ENCODE measurements around the gene SCFD2. TPM values are rescaled to one million over a fixed set of nuclear protein-coding genes. Genes with fewer than 3 reads are reported as not detected.
A peak's percentile ranks its signal among the peaks of the same experiment; 100 is the strongest.
"Not testable (repeated sequence)": the region's sequence is repeated elsewhere in the genome, so short reads cannot be mapped to it uniquely, and the experiment has no call there.

The SCFD2 gene
- total RNA-seq, 2 donors from 2014 or later: 33.2 to 73.7 TPM

- DNase-seq (ENCODE audit: low spot score) (no peak), ATAC-seq (no peak)
- Mint-ChIP-seq H3K4me3 (no peak overlapping the region), H3K4me1 (ENCODE audit: low read depth in 2 of 2) (peaks cover 0 to 5% of the 10 kb centered on the region in 2 donors), H3K36me3 (peaks cover 13% of the 10 kb centered on the region), H3K27me3 (no peaks in the 10 kb centered on the region), H3K9me3 (peaks cover 3% of the 10 kb centered on the region), H3K27ac (no peak overlapping the region)
These were observed 213.4 kb downstream of the SCFD2 start for GRCh38 chr4:53152467-53152866.

- H3K27ac Mint-ChIP-seq: no peak overlapping the region
- peaks cover 3% of the 10 kb centered on the region for H3K9me3 Mint-ChIP-seq
- no peak for DNase-seq (ENCODE audit: low spot score)
- no peaks in the 10 kb centered on the region for H3K27me3 Mint-ChIP-seq
- no peak for ATAC-seq
- no peak overlapping the region for H3K4me3 Mint-ChIP-seq
- peaks cover 0 to 5% of the 10 kb centered on the region in 2 donors for H3K4me1 Mint-ChIP-seq (ENCODE audit: low read depth in 2 of 2)
- H3K36me3 Mint-ChIP-seq: peaks cover 13% of the 10 kb centered on the region
These were observed 214.4 kb downstream of the SCFD2 start for GRCh38 chr4:53151489-53151788.

GRCh38 chr4:53150631-53151488, 215.0 kb downstream of the SCFD2 start:
- ATAC-seq (no peak), DNase-seq (ENCODE audit: low spot score) (no peak)
- H3K36me3 Mint-ChIP-seq: peaks cover 13% of the 10 kb centered on the region
- H3K27me3 Mint-ChIP-seq: no peaks in the 10 kb centered on the region
- peaks cover 3% of the 10 kb centered on the region for H3K9me3 Mint-ChIP-seq
- no peak overlapping the region for H3K4me3 Mint-ChIP-seq
- H3K4me1 Mint-ChIP-seq (ENCODE audit: low read depth in 2 of 2): peaks cover 0 to 5% of the 10 kb centered on the region in 2 donors
- H3K27ac Mint-ChIP-seq: no peak overlapping the region

GRCh38 chr4:53147711-53148110, 218.2 kb downstream of the SCFD2 start:
- Mint-ChIP-seq H3K4me3 (no peak overlapping the region), H3K4me1 (ENCODE audit: low read depth in 2 of 2) (peaks cover 0 to 3% of the 10 kb centered on the region in 2 donors), H3K27ac (no peak overlapping the region)

GRCh38 chr4:53147197-53147596, 218.7 kb downstream of the SCFD2 start:
- H3K9me3 Mint-ChIP-seq: no peaks in the 10 kb centered on the region
- DNase-seq (ENCODE audit: low spot score) (no peak), ATAC-seq (no peak)
- no peak overlapping the region for H3K4me3 Mint-ChIP-seq
- H3K36me3 Mint-ChIP-seq: no peaks in the 10 kb centered on the region
- H3K4me1 Mint-ChIP-seq (ENCODE audit: low read depth in 2 of 2): peaks cover 0 to 3% of the 10 kb centered on the region in 2 donors
- H3K27me3 Mint-ChIP-seq: no peaks in the 10 kb centered on the region
- no peak overlapping the region for H3K27ac Mint-ChIP-seq

More at GRCh38 chr4:53147711-53148110, 218.2 kb downstream of the SCFD2 start:
- no peaks in the 10 kb centered on the region for H3K27me3 Mint-ChIP-seq
- no peaks in the 10 kb centered on the region for H3K9me3 Mint-ChIP-seq
- DNase-seq (ENCODE audit: low spot score) (no peak), ATAC-seq (no peak)
- H3K36me3 Mint-ChIP-seq: no peaks in the 10 kb centered on the region

GRCh38 chr4:53141308-53141707, 224.6 kb downstream of the SCFD2 start:
- no peaks in the 10 kb centered on the region for H3K9me3 Mint-ChIP-seq
- no peak for ATAC-seq
- no peaks in the 10 kb centered on the region for H3K27me3 Mint-ChIP-seq
- no peak for DNase-seq (ENCODE audit: low spot score)
- H3K4me1 Mint-ChIP-seq (ENCODE audit: low read depth in 2 of 2): peaks cover 0 to 8% of the 10 kb centered on the region in 2 donors
- no peak overlapping the region for H3K27ac Mint-ChIP-seq
- H3K4me3 Mint-ChIP-seq: no peak overlapping the region
- H3K36me3 Mint-ChIP-seq: no peaks in the 10 kb centered on the region

- H3K9me3 Mint-ChIP-seq; H3K27ac Mint-ChIP-seq; DNase-seq (ENCODE audit: low spot score); ATAC-seq; H3K4me1 Mint-ChIP-seq (ENCODE audit: low read depth in 2 of 2); H3K4me3 Mint-ChIP-seq; H3K27me3 Mint-ChIP-seq; H3K36me3 Mint-ChIP-seq: not testable (repeated sequence)
These were observed 226.6 kb downstream of the SCFD2 start for GRCh38 chr4:53139256-53139655.

GRCh38 chr4:53137468-53137867, 228.4 kb downstream of the SCFD2 start:
- ATAC-seq: no peak
- H3K36me3 Mint-ChIP-seq: peaks cover 4% of the 10 kb centered on the region

GRCh38 chr4:53136954-53137353, 228.9 kb downstream of the SCFD2 start:
- ATAC-seq (no peak), DNase-seq (ENCODE audit: low spot score) (no peak)
- H3K4me1 Mint-ChIP-seq (ENCODE audit: low read depth in 2 of 2): peaks cover 0 to 8% of the 10 kb centered on the region in 2 donors
- no peaks in the 10 kb centered on the region for H3K27me3 Mint-ChIP-seq
- H3K4me3 Mint-ChIP-seq: no peak overlapping the region
- H3K27ac Mint-ChIP-seq: no peak overlapping the region
- peaks cover 4% of the 10 kb centered on the region for H3K36me3 Mint-ChIP-seq
- no peaks in the 10 kb centered on the region for H3K9me3 Mint-ChIP-seq

More at GRCh38 chr4:53137468-53137867, 228.4 kb downstream of the SCFD2 start:
- no peak overlapping the region for H3K27ac Mint-ChIP-seq
- H3K4me3 Mint-ChIP-seq: no peak overlapping the region
- no peaks in the 10 kb centered on the region for H3K9me3 Mint-ChIP-seq
- DNase-seq (ENCODE audit: low spot score): no peak
- peaks cover 0 to 8% of the 10 kb centered on the region in 2 donors for H3K4me1 Mint-ChIP-seq (ENCODE audit: low read depth in 2 of 2)
- H3K27me3 Mint-ChIP-seq: no peaks in the 10 kb centered on the region

- peak in 1 of 2 donors; percentile 51 for ATAC-seq
- DNase-seq (ENCODE audit: low spot score): no peak
- Mint-ChIP-seq H3K9me3 (no peaks in the 10 kb centered on the region), H3K27me3 (no peaks in the 10 kb centered on the region), H3K27ac (no peak overlapping the region), H3K4me1 (ENCODE audit: low read depth in 2 of 2) (peaks cover 0 to 3% of the 10 kb centered on the region in 2 donors), H3K36me3 (peaks cover 4% of the 10 kb centered on the region), H3K4me3 (no peak overlapping the region)
These were observed 233.5 kb downstream of the SCFD2 start for GRCh38 chr4:53132132-53132891.

GRCh38 chr4:53131562-53131925, 234.3 kb downstream of the SCFD2 start:
- ATAC-seq (no peak), DNase-seq (ENCODE audit: low spot score) (no peak)
- peaks cover 0 to 3% of the 10 kb centered on the region in 2 donors for H3K4me1 Mint-ChIP-seq (ENCODE audit: low read depth in 2 of 2)
- no peak overlapping the region for H3K27ac Mint-ChIP-seq
- H3K4me3 Mint-ChIP-seq: no peak overlapping the region
- no peaks in the 10 kb centered on the region for H3K9me3 Mint-ChIP-seq
- H3K36me3 Mint-ChIP-seq: peaks cover 4% of the 10 kb centered on the region
- no peaks in the 10 kb centered on the region for H3K27me3 Mint-ChIP-seq

- H3K27ac Mint-ChIP-seq: no peak overlapping the region
- H3K4me1 Mint-ChIP-seq (ENCODE audit: low read depth in 2 of 2): peaks cover 0 to 3% of the 10 kb centered on the region in 2 donors
- no peaks in the 10 kb centered on the region for H3K9me3 Mint-ChIP-seq
- no peaks in the 10 kb centered on the region for H3K27me3 Mint-ChIP-seq
- H3K36me3 Mint-ChIP-seq: peaks cover 4% of the 10 kb centered on the region
- no peak overlapping the region for H3K4me3 Mint-ChIP-seq
- no peak for ATAC-seq
- no peak for DNase-seq (ENCODE audit: low spot score)
These were observed 234.8 kb downstream of the SCFD2 start for GRCh38 chr4:53130896-53131561.

GRCh38 chr4:53128706-53129357, 237.0 kb downstream of the SCFD2 start:
- H3K27ac Mint-ChIP-seq: no peak overlapping the region
- H3K4me3 Mint-ChIP-seq: no peak overlapping the region
- H3K36me3 Mint-ChIP-seq: peaks cover under 1% of the 10 kb centered on the region
- no peaks in the 10 kb centered on the region for H3K9me3 Mint-ChIP-seq
- no peaks in the 10 kb centered on the region for H3K27me3 Mint-ChIP-seq
- no peak for DNase-seq (ENCODE audit: low spot score)
- ATAC-seq: no peak
- peaks cover 0 to 3% of the 10 kb centered on the region in 2 donors for H3K4me1 Mint-ChIP-seq (ENCODE audit: low read depth in 2 of 2)

Data from natural killer cell treated with Interleukin-12 subunit alpha and Interleukin-12 subunit beta and Interleukin-15 and Interleukin-18, amount 100 ng/mL, for 72 hours (primary cell).